GM12878 (cell line): ENCODE results near the gene PANK1. TPM values are rescaled to one million over a fixed set of nuclear protein-coding genes. Genes with fewer than 3 reads are reported as not detected.

Source experiments
- BMI1 ChIP-seq: fragments of 450-650 bp; IDR thresholded peaks from 2 replicates; pipeline ENCODE4 v1.6.1; 2016; ENCODE audit warnings: mild to moderate bottlenecking, moderate library complexity, borderline replicate concordance
- CHD1 ChIP-seq: IDR thresholded peaks from 2 replicates; pipeline ENCODE4 v1.6.1; 2012; ENCODE audit warnings: low read depth, low read length, improper control_type of control experiment
- CHD4 ChIP-seq: fragments of 200-600 bp; sonication (generic); IDR thresholded peaks from 2 replicates; pipeline ENCODE4 v1.6.1; 2016; ENCODE audit warnings: mild to moderate bottlenecking
- FOXM1 ChIP-seq: IDR thresholded peaks from 2 replicates; pipeline ENCODE4 v1.6.1; 2012; ENCODE audit warnings: low read depth, mild to moderate bottlenecking, inconsistent platforms, low read length, moderate library complexity
- GATAD2B ChIP-seq: fragments of 450-650 bp; conservative IDR thresholded peaks from 2 replicates; pipeline ENCODE4 v1.6.1; 2017; ENCODE audit warnings: low read depth, mild to moderate bottlenecking, moderate library complexity
- HCFC1 ChIP-seq: fragments of 150-350 bp; IDR thresholded peaks from 2 replicates; pipeline ENCODE4 v1.6.1; 2014; ENCODE audit warnings: low read length
- HSF1 ChIP-seq: fragments of 150-350 bp; IDR thresholded peaks from 2 replicates; pipeline ENCODE4 v1.6.1; 2014; ENCODE audit warnings: mild to moderate bottlenecking, low read depth, low read length
- IKZF1 ChIP-seq: fragments of 450-650 bp; conservative IDR thresholded peaks from 2 replicates; pipeline ENCODE4 v1.6.1; 2017; ENCODE audit warnings: antibody characterized with exemption, mild to moderate bottlenecking
- JUND ChIP-seq: IDR thresholded peaks from 2 replicates; pipeline ENCODE4 v1.6.1; 2012; ENCODE audit warnings: low read depth, mild to moderate bottlenecking, low read length, improper control_type of control experiment, moderate library complexity
- MXI1 ChIP-seq: fragments of 150-350 bp; IDR thresholded peaks from 2 replicates; pipeline ENCODE4 v1.6.1; 2011; ENCODE audit warnings: low read depth, mild to moderate bottlenecking, inconsistent platforms, low read length, improper control_type of control experiment
- MYC ChIP-seq: IDR thresholded peaks from 2 replicates; pipeline ENCODE4 v1.6.1; 2011; ENCODE audit warnings: mild to moderate bottlenecking, low read length, moderate library complexity, inconsistent platforms; ENCODE audit not compliant: insufficient read depth, insufficient replicate concordance, insufficient read length, severe bottlenecking
- NFXL1 ChIP-seq: fragments of 450-650 bp; IDR thresholded peaks from 2 replicates; pipeline ENCODE4 v1.6.1; 2017; ENCODE audit warnings: antibody characterized with exemption, mild to moderate bottlenecking, borderline replicate concordance
- NR2C1 ChIP-seq: fragments of 450-650 bp; IDR thresholded peaks from 2 replicates; pipeline ENCODE4 v1.6.1; 2017; ENCODE audit warnings: antibody characterized with exemption, mild to moderate bottlenecking, moderate library complexity
- NRF1 ChIP-seq: conservative IDR thresholded peaks from 2 replicates; pipeline ENCODE4 v1.6.1; 2011; ENCODE audit warnings: mild to moderate bottlenecking, low read depth, low read length, improper control_type of control experiment
- PAX5 ChIP-seq: IDR thresholded peaks from 2 replicates; pipeline ENCODE4 v1.6.1; 2011; ENCODE audit warnings: low read depth, low read length, borderline replicate concordance
- PML ChIP-seq: IDR thresholded peaks from 2 replicates; pipeline ENCODE4 v1.6.1; 2012; ENCODE audit warnings: low read length, inconsistent platforms
- RCOR1 ChIP-seq: conservative IDR thresholded peaks from 2 replicates; pipeline ENCODE4 v1.6.1; 2012; ENCODE audit warnings: low read depth, low read length, improper control_type of control experiment
- RELA ChIP-seq: fragments of 450-650 bp; IDR thresholded peaks from 2 replicates; pipeline ENCODE4 v1.8.0; 2014; ENCODE audit warnings: borderline replicate concordance; ENCODE audit not compliant: partially characterized antibody
- RFX5 ChIP-seq: IDR thresholded peaks from 2 replicates; pipeline ENCODE4 v1.6.1; 2011; ENCODE audit warnings: low read depth, low read length, improper control_type of control experiment
- SPI1 ChIP-seq: IDR thresholded peaks from 2 replicates; pipeline ENCODE4 v1.6.1; 2011; ENCODE audit warnings: low read depth, mild to moderate bottlenecking, low read length, moderate library complexity, borderline replicate concordance; ENCODE audit not compliant: insufficient read depth
- ZSCAN29 ChIP-seq: fragments of 450-650 bp; IDR thresholded peaks from 2 replicates; pipeline ENCODE4 v1.6.1; 2017; ENCODE audit warnings: mild to moderate bottlenecking, moderate library complexity
- ZZZ3 ChIP-seq: IDR thresholded peaks from 2 replicates; pipeline ENCODE4 v1.6.1; 2011; ENCODE audit warnings: low read depth; ENCODE audit not compliant: control insufficient read depth, insufficient read length
- polyA plus RNA-seq, 11 experiments: library from polyadenylated mRNA; depleted of rRNA in 4 of 11; unstranded in 6 of 11; stranded (reverse) in 5 of 11; fragments of >200 nt; fragmentation: Nextera tagmentation in 4 of 11; fragmentation: Illumina TruSeq in 1 of 11; extraction: Ambion mirVana in 4 of 11; extraction: Trizol in 1 of 11; gene quantifications; 1 replicate in 1 of 11; 2 replicates in 10 of 11; pipeline versions ENCODE4 v1.2.1 to v1.2.3, GENCODE V29; 2011 to 2016; ENCODE audit warnings: inconsistent platforms in 2 of 11, missing spikeins in 2 of 11, low read depth in 1 of 11
- total RNA-seq, 4 experiments: library from RNA; depleted of rRNA in 3 of 4; stranded (reverse); fragments of >200 nt in 3 of 4; fragmentation: Illumina TruSeq in 1 of 4; extraction: Trizol in 1 of 4; gene quantifications; 2 replicates each; pipeline versions ENCODE4 v1.2.1 to v1.2.3, GENCODE V29; 2013 to 2021
- TF ChIP-seq, protein P1 (sequence below): fragments of 450-650 bp; IDR thresholded peaks from 2 replicates; pipeline ENCODE4 v1.6.1; 2017; ENCODE audit warnings: mild to moderate bottlenecking, moderate library complexity
- TF ChIP-seq, protein P2 (sequence below): IDR thresholded peaks from 2 replicates; pipeline ENCODE4 v1.6.1; 2012; ENCODE audit warnings: low read depth, low read length, improper control_type of control experiment
- TF ChIP-seq, protein P3 (sequence below): IDR thresholded peaks from 2 replicates; pipeline ENCODE4 v1.6.1; 2011; ENCODE audit warnings: low read depth, low read length, improper control_type of control experiment, borderline replicate concordance

PANK1 gene
- total and polyA plus RNA-seq, 10 of the 15 experiments (the other 5 are each of a cell fraction or from before 2014, with no cell fraction given) = 1.9 to 10.6 (median 5.8) TPM

GRCh38 chr10:89653410-89653869, 8.4 kb upstream of the PANK1 start (continued):
- TF ChIP-seq, protein P1, sequence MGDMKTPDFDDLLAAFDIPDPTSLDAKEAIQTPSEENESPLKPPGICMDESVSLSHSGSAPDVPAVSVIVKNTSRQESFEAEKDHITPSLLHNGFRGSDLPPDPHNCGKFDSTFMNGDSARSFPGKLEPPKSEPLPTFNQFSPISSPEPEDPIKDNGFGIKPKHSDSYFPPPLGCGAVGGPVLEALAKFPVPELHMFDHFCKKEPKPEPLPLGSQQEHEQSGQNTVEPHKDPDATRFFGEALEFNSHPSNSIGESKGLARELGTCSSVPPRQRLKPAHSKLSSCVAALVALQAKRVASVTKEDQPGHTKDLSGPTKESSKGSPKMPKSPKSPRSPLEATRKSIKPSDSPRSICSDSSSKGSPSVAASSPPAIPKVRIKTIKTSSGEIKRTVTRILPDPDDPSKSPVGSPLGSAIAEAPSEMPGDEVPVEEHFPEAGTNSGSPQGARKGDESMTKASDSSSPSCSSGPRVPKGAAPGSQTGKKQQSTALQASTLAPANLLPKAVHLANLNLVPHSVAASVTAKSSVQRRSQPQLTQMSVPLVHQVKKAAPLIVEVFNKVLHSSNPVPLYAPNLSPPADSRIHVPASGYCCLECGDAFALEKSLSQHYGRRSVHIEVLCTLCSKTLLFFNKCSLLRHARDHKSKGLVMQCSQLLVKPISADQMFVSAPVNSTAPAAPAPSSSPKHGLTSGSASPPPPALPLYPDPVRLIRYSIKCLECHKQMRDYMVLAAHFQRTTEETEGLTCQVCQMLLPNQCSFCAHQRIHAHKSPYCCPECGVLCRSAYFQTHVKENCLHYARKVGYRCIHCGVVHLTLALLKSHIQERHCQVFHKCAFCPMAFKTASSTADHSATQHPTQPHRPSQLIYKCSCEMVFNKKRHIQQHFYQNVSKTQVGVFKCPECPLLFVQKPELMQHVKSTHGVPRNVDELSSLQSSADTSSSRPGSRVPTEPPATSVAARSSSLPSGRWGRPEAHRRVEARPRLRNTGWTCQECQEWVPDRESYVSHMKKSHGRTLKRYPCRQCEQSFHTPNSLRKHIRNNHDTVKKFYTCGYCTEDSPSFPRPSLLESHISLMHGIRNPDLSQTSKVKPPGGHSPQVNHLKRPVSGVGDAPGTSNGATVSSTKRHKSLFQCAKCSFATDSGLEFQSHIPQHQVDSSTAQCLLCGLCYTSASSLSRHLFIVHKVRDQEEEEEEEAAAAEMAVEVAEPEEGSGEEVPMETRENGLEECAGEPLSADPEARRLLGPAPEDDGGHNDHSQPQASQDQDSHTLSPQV = no peak
- TF ChIP-seq CHD4 (no peak), RELA (no peak), IKZF1 (peak; percentile 76), NR2C1 (no peak), MYC (no peak), ZZZ3 (no peak), NRF1 (no peak), SPI1 (no peak), BMI1 (no peak), PAX5 (no peak), PML (no peak), HCFC1 (no peak), MXI1 (no peak), RFX5 (no peak), JUND (no peak), GATAD2B (no peak), RCOR1 (no peak), FOXM1 (peak; percentile 73; the same call in 1 of the 2 replicates), HSF1 (no peak), ZSCAN29 (no peak), NFXL1 (no peak), CHD1 (no peak)
- TF ChIP-seq, protein P2, sequence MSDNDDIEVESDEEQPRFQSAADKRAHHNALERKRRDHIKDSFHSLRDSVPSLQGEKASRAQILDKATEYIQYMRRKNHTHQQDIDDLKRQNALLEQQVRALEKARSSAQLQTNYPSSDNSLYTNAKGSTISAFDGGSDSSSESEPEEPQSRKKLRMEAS = no peak; the same call in 1 of the 2 replicates
- TF ChIP-seq, protein P3, sequence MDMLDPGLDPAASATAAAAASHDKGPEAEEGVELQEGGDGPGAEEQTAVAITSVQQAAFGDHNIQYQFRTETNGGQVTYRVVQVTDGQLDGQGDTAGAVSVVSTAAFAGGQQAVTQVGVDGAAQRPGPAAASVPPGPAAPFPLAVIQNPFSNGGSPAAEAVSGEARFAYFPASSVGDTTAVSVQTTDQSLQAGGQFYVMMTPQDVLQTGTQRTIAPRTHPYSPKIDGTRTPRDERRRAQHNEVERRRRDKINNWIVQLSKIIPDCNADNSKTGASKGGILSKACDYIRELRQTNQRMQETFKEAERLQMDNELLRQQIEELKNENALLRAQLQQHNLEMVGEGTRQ = no peak
